Transverse colon (tissue), 4 donors: ENCODE measurements around the gene AHCTF1. TPM values are rescaled to one million over a fixed set of nuclear protein-coding genes. Genes with fewer than 3 reads are reported as not detected.
"Not testable (repeated sequence)": the region's sequence is repeated elsewhere in the genome, so short reads cannot be mapped to it uniquely, and the experiment has no call there.

ENCODE experiments used
- DNase-seq: peaks from one replicate; pipeline ENCODE4 v3.0.0-alpha.2; 2019
- H3K27ac ChIP-seq, 4 donors: fragments of 200-600 bp; sonication (generic); 2 replicates each; pipeline ENCODE4 v1.5.1; 2016 to 2018; ENCODE audit warnings: inconsistent platforms in 4 of 4
- H3K27me3 ChIP-seq: fragments of 200-600 bp; sonication (generic); 2 replicates; pipeline ENCODE4 v1.5.1; 2017; ENCODE audit warnings: inconsistent platforms
- H3K36me3 ChIP-seq, 4 donors: fragments of 200-600 bp; sonication (generic); 2 replicates each; pipeline ENCODE4 v1.5.1; 2017 to 2019; ENCODE audit warnings: inconsistent platforms in 4 of 4
- H3K4me1 ChIP-seq, 4 donors: fragments of 200-600 bp; sonication (generic); 2 replicates each; pipeline ENCODE4 v1.5.1; 2017 to 2020; ENCODE audit warnings: inconsistent platforms in 4 of 4
- H3K4me3 ChIP-seq, 4 donors: fragments of 200-600 bp; sonication (generic); 1 replicate in 1 of 4; 2 replicates in 3 of 4; pipeline versions ENCODE4 v1.5.1 to v1.6.1; 2017 to 2019; ENCODE audit warnings: inconsistent platforms in 4 of 4
- H3K9me3 ChIP-seq, 2 donors: fragments of 200-600 bp; sonication (generic); 2 replicates each; pipeline ENCODE4 v1.5.1; 2017 to 2019; ENCODE audit warnings: inconsistent platforms in 2 of 2
- EP300 ChIP-seq: sonication (generic); formaldehyde crosslinking; IDR thresholded peaks from one replicate; pipeline ENCODE4 v1.6.1; 2017; ENCODE audit warnings: antibody characterized with exemption, low read depth
- POLR2A ChIP-seq: fragments of 450-650 bp; IDR thresholded peaks from one replicate; pipeline ENCODE4 v1.6.1; 2016; ENCODE audit warnings: antibody characterized with exemption, mild to moderate bottlenecking, moderate library complexity
- POLR2AphosphoS5 ChIP-seq, 3 donors: sonication (generic); formaldehyde crosslinking; IDR thresholded peaks; one replicate each; pipeline ENCODE4 v1.6.1; 2016; ENCODE audit warnings: antibody characterized with exemption in 3 of 3
- WGBS, 2 donors: methylation state at CpG; one replicate each; pipeline ENCODE4 v1.1.5; 2018; ENCODE audit warnings: low coverage in 1 of 2; 5-methylcytosine and 5-hydroxymethylcytosine counted together
- in situ Hi-C, 4 donors: fragments of 200-750 bp; cut with MboI; loops; one replicate each; pipeline versions ENCODE4 v1.15.0 to v1.15.1; 2017; ENCODE audit warnings: low sequenced_read_pairs in 3 of 4, low pct_ligation_motif_present in 1 of 4, low pct_unique_long_range_greater_than_20kb in 1 of 4
- intact Hi-C: fragments of 100-400 bp; cut with DNase I; formaldehyde crosslinking; loops from one replicate; pipeline ENCODE4 v1.15.1; 2023; ENCODE audit warnings: low total_unique reads
- total RNA-seq, 4 donors: library from RNA; depleted of rRNA; stranded (reverse); fragments of >200 nt; gene quantifications; one replicate each; pipeline ENCODE4 v1.1.0, GENCODE V29; 2016
- TF ChIP-seq, protein P1 (sequence below), 5 experiments: fragments of 200-600 bp in 3 of 5; fragments of 450-650 bp in 2 of 5; sonication (generic) in 3 of 5; IDR thresholded peaks; 1 replicate in 2 of 5; 2 replicates in 3 of 5; pipeline ENCODE4 v1.5.1; 2016 to 2017; ENCODE audit warnings: antibody characterized with exemption in 5 of 5, inconsistent platforms in 3 of 5, mild to moderate bottlenecking in 2 of 5, moderate library complexity in 1 of 5

AHCTF1 gene
- total RNA-seq, 4 donors from 2014 or later = 10.0 to 113 (median 34.7) TPM

DNA sequence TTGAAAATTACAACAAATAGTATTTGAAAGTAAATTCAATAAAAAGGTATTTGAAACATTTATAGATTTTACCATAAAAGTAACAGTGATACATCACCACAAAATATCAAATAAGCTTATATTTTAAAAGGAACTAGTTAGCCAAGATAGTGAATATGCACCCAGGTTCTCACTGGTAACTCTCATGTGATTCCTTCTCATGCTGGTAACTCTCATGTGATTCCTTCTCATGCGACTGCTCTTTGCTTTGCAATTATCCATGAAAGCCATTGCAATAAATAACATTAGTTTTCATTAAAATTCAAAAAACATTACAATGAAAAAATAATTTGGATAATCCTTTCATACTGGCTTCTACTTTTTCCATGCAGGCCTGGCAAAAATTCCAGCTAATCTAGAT lies 75.4 kb downstream of the AHCTF1 start:
- Histone ChIP-seq H3K4me1 (no peaks in the 10 kb centered on the region), H3K27me3 (no peaks in the 10 kb centered on the region), H3K9me3 (no peaks in the 10 kb centered on the region), H3K36me3 (peaks cover 0 to 93% (median 38%) of the 10 kb centered on the region in 4 donors), H3K4me3 (no peak overlapping the region), H3K27ac (no peak overlapping the region)
- in situ Hi-C loops (no loop called here), intact Hi-C loops (no loop called here)
- 96 to 100% methylated on average over 1 of the region's 1 CpG for WGBS, 2 donors
- TF ChIP-seq POLR2A (no peak), POLR2AphosphoS5 (IDR thresholded peaks at IDR 0.05) (no peak), EP300 (no peak)
- TF ChIP-seq, protein P1, sequence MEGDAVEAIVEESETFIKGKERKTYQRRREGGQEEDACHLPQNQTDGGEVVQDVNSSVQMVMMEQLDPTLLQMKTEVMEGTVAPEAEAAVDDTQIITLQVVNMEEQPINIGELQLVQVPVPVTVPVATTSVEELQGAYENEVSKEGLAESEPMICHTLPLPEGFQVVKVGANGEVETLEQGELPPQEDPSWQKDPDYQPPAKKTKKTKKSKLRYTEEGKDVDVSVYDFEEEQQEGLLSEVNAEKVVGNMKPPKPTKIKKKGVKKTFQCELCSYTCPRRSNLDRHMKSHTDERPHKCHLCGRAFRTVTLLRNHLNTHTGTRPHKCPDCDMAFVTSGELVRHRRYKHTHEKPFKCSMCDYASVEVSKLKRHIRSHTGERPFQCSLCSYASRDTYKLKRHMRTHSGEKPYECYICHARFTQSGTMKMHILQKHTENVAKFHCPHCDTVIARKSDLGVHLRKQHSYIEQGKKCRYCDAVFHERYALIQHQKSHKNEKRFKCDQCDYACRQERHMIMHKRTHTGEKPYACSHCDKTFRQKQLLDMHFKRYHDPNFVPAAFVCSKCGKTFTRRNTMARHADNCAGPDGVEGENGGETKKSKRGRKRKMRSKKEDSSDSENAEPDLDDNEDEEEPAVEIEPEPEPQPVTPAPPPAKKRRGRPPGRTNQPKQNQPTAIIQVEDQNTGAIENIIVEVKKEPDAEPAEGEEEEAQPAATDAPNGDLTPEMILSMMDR (IDR thresholded peaks at IDR 0.05) = no peak
- DNase-seq = no peak

DNA sequence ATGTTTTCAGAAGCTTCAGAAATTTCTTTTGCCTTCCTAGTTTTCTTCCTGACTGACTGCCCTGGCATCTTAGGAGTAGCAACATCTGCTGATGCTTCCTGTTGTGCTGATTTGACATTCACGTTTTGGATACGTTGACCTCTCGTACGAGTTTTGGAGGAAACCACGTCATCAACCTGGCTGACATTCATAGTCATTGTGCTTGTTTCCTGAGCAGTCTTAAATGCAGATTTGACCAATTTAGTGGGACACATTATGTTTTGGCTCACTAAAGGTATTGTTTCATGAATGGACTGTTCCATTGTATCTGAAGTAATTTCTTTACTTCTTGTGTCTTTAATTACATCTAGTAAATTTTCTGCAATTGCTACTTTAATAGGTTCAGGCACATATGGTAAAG lies 81.1 kb downstream of the AHCTF1 start:
- H3K36me3 ChIP-seq = peaks cover 0 to 85% (median 28%) of the 10 kb centered on the region in 4 donors
- DNase-seq, in situ Hi-C loops, intact Hi-C loops, H3K4me3 ChIP-seq, H3K4me1 ChIP-seq, H3K9me3 ChIP-seq, H3K27ac ChIP-seq, H3K27me3 ChIP-seq: not testable (repeated sequence)
- WGBS, 2 donors = 91% methylated on average over 5 of the region's 5 CpGs; no CpG with 5 or more reads in 1 of the 2 donors

DNA sequence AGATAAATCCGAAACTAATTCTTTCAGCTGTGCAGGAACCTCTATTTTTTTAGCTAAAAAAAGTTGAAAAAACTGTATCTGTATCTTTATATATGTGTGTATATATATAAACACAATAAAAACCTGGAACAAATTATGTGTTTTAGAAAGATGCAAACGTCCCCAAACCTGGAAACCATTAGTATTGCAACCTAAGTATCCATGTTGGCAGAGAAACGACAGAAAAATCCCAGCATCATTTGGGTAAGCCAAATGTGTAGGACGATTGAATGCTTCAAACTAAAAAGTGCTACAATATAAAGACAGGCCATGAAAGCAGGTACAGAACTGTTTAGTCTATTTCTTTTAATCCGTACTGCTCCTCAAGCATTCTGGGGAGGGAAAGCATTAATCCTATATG lies 87.9 kb downstream of the AHCTF1 start:
- no peaks in the 10 kb centered on the region for H3K9me3 ChIP-seq
- intact Hi-C loops (no loop called here), in situ Hi-C loops (no loop called here)
- TF ChIP-seq, protein P1 (IDR thresholded peaks at IDR 0.05) = no peak
- no peak for TF ChIP-seq POLR2AphosphoS5 (IDR thresholded peaks at IDR 0.05)
- no peak for TF ChIP-seq EP300
- TF ChIP-seq POLR2A = no peak
- peaks cover 0 to 47% (median 15%) of the 10 kb centered on the region in 4 donors for H3K36me3 ChIP-seq
- H3K27me3 ChIP-seq = no peaks in the 10 kb centered on the region
- no peak overlapping the region for H3K4me3 ChIP-seq
- H3K27ac ChIP-seq = no peak overlapping the region
- DNase-seq = no peak
- WGBS, 2 donors = 90% methylated on average over 5 of the region's 5 CpGs
- no peaks in the 10 kb centered on the region for H3K4me1 ChIP-seq

DNA sequence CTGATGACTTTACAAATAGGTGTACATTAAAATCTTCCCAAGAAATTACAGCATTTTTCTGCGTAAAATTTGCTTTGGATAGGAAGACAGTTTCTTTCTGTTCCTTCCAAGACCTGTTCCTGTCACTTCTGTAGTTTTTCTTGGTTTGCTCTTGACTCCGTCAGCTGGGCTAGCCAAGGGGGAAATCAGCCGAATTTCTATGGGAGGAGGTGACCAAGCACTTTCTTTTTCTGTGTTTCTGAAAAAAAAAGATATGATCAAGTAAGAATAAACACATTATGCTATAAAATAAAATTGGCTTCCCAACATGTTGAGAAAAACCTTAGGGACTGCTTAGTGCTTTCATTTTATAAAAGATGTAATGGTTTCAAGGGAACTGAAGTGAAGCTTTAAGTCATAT lies 91.0 kb downstream of the AHCTF1 start:
- 90 to 92% methylated on average over 3 of the region's 3 CpGs for WGBS, 2 donors
- DNase-seq, in situ Hi-C loops, H3K27me3 ChIP-seq, intact Hi-C loops, H3K4me3 ChIP-seq, H3K4me1 ChIP-seq, H3K27ac ChIP-seq, H3K9me3 ChIP-seq: not testable (repeated sequence)
- peaks cover 0 to 17% (median 10%) of the 10 kb centered on the region in 4 donors for H3K36me3 ChIP-seq

DNA sequence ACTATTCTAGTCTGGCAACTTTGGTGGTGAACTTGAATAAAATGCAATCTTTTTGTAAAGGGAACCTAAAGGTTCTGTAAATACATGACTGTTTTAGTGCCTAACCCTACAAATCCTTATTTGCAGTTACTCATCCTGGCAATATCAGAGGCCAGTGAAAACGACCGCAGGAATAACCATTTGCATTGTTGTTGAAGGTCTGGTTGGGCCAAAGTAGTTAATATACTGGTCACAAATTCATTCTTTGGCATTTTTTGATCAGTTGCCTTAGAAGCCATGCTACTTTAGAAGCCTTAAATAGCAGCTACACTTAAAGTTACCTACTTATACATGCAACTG lies 93.7 kb downstream of the AHCTF1 start:
- intact Hi-C loops (no loop called here), in situ Hi-C loops (no loop called here)
- H3K4me1 ChIP-seq = no peaks in the 10 kb centered on the region
- peaks cover 0 to 12% (median 3%) of the 10 kb centered on the region in 4 donors for H3K36me3 ChIP-seq
- DNase-seq = no peak
- H3K27me3 ChIP-seq = no peaks in the 10 kb centered on the region
- TF ChIP-seq EP300 (no peak), POLR2AphosphoS5 (IDR thresholded peaks at IDR 0.05) (no peak), POLR2A (no peak)
- TF ChIP-seq, protein P1 (IDR thresholded peaks at IDR 0.05) = no peak
- WGBS, 2 donors = 57 to 82% methylated on average over 1 to 2 of the region's 2 CpGs
- no peak overlapping the region for H3K27ac ChIP-seq
- no peak overlapping the region for H3K4me3 ChIP-seq
- H3K9me3 ChIP-seq = no peaks in the 10 kb centered on the region
